Upper lobe of right lung (tissue), 1 donor: ENCODE measurements around the gene PLEKHG4. TPM values are rescaled to one million over a fixed set of nuclear protein-coding genes. Genes with fewer than 3 reads are reported as not detected.

Experiments used
- ATAC-seq: fragments of 200-7000 bp; cut with Tn5 transposase; one replicate; pipeline ENCODE4 v1.9.1; 2020; ENCODE audit warnings: mild to moderate bottlenecking, moderate library complexity
- DNase-seq: peaks from one replicate; pipeline ENCODE4 v3.0.0-alpha.2; 2020
- H3K27ac ChIP-seq: fragments of 200-600 bp; one replicate; pipeline ENCODE4 v1.8.0; 2022
- H3K27me3 ChIP-seq: fragments of 200-600 bp; one replicate; pipeline ENCODE4 v1.8.0; 2022; ENCODE audit warnings: mild to moderate bottlenecking
- H3K36me3 ChIP-seq: fragments of 200-600 bp; one replicate; pipeline ENCODE4 v1.8.0; 2022
- H3K4me1 ChIP-seq: fragments of 200-600 bp; one replicate; pipeline ENCODE4 v1.8.0; 2022
- H3K4me3 ChIP-seq: fragments of 200-600 bp; one replicate; pipeline ENCODE4 v1.8.0; 2022; ENCODE audit warnings: mild to moderate bottlenecking
- H3K9me3 ChIP-seq: fragments of 200-600 bp; one replicate; pipeline ENCODE4 v1.8.0; 2022
- CTCF ChIP-seq: fragments of 200-600 bp; IDR thresholded peaks from one replicate; pipeline ENCODE4 v1.8.0; 2022; ENCODE audit warnings: antibody characterized with exemption
- intact Hi-C: fragments of 100-400 bp; cut with DNase I; formaldehyde crosslinking; loops from one replicate; pipeline ENCODE4 v1.11.0; 2022
- total RNA-seq: library from RNA; stranded (reverse); fragmentation: NEBNext Ultra II Directional; extraction: Animal tissue kit (Norgen Biotek cat#: 25700); gene quantifications from one replicate; pipeline ENCODE4 v1.2.1, GENCODE V29; 2021
- donor health status: DM: no; HTN: yes; CAD: no; lungs with severe emphysema.

The PLEKHG4 gene
- total RNA-seq, 1 donor from 2014 or later, result 16.2 TPM

- no peak for TF ChIP-seq CTCF
- ATAC-seq, result no peak
- peaks cover 5% of the 10 kb centered on the region for H3K4me1 ChIP-seq
- H3K27ac ChIP-seq, result no peak overlapping the region
- H3K27me3 ChIP-seq, result peaks cover 5% of the 10 kb centered on the region
- H3K36me3 ChIP-seq, result no peaks in the 10 kb centered on the region
- H3K4me3 ChIP-seq, result no peak overlapping the region
- DNase-seq, result no peak
- intact Hi-C loops, result no loop called here
- no peaks in the 10 kb centered on the region for H3K9me3 ChIP-seq
Measured at GRCh38 chr16:67329901-67330300, 50.6 kb downstream of the PLEKHG4 start.

GRCh38 chr16:67333315-67333714 lies 54.0 kb downstream of the PLEKHG4 start:
- H3K9me3 ChIP-seq, result no peaks in the 10 kb centered on the region
- no peak overlapping the region for H3K4me3 ChIP-seq
- ATAC-seq (no peak), DNase-seq (no peak)
- H3K27me3 ChIP-seq, result no peaks in the 10 kb centered on the region
- H3K4me1 ChIP-seq, result no peaks in the 10 kb centered on the region
- no peak for TF ChIP-seq CTCF
- intact Hi-C loops, result no loop called here
- H3K36me3 ChIP-seq, result no peaks in the 10 kb centered on the region
- no peak overlapping the region for H3K27ac ChIP-seq

GRCh38 chr16:67336116-67336515 lies 56.8 kb downstream of the PLEKHG4 start:
- Histone ChIP-seq H3K9me3 (no peaks in the 10 kb centered on the region), H3K4me1 (no peaks in the 10 kb centered on the region), H3K36me3 (no peaks in the 10 kb centered on the region), H3K4me3 (no peak overlapping the region), H3K27ac (no peak overlapping the region), H3K27me3 (no peaks in the 10 kb centered on the region)
- intact Hi-C loops, result no loop called here
- no peak for TF ChIP-seq CTCF
- ATAC-seq (no peak), DNase-seq (no peak)

- Histone ChIP-seq H3K4me1 (no peaks in the 10 kb centered on the region), H3K36me3 (no peaks in the 10 kb centered on the region), H3K27ac (no peak overlapping the region), H3K27me3 (no peaks in the 10 kb centered on the region), H3K9me3 (no peaks in the 10 kb centered on the region), H3K4me3 (no peak overlapping the region)
- no peak for TF ChIP-seq CTCF
- ATAC-seq, result no peak
- intact Hi-C loops, result no loop called here
- no peak for DNase-seq
Measured at GRCh38 chr16:67336648-67337047, 57.3 kb downstream of the PLEKHG4 start.

Other genes starting within 250 kb of the PLEKHG4 start
- 16.4 TPM for gene PHAF1, start 169.6 kb upstream of the PLEKHG4 start, total RNA-seq
- 19.3 TPM for gene B3GNT9, start 128.5 kb upstream of the PLEKHG4 start, total RNA-seq
- 24.1 TPM for gene TRADD, start 119.6 kb upstream of the PLEKHG4 start, total RNA-seq
- gene FBXL8, start 119.6 kb upstream of the PLEKHG4 start, total RNA-seq, result 34.1 TPM
- 87.8 TPM for gene HSF4, start 114.8 kb upstream of the PLEKHG4 start, total RNA-seq
- gene NOL3, start 109.0 kb upstream of the PLEKHG4 start, total RNA-seq, result 59.7 TPM
- 28.4 TPM for gene MATCAP1, start 95.6 kb upstream of the PLEKHG4 start, total RNA-seq
- 17.1 TPM for gene EXOC3L1, start 89.4 kb upstream of the PLEKHG4 start, total RNA-seq
- gene E2F4, start 87.4 kb upstream of the PLEKHG4 start, total RNA-seq, result 68.2 TPM
- gene ELMO3, start 80.4 kb upstream of the PLEKHG4 start, total RNA-seq, result 17.5 TPM
- gene TMEM208, start 52.4 kb upstream of the PLEKHG4 start, total RNA-seq, result 39.3 TPM
- gene FHOD1, start 32.1 kb upstream of the PLEKHG4 start, total RNA-seq, result 94.9 TPM
- 2.4 TPM for gene SLC9A5, start 30.6 kb upstream of the PLEKHG4 start, total RNA-seq
- 1.4 TPM for gene KCTD19, start 47.2 kb downstream of the PLEKHG4 start, total RNA-seq
- 27.4 TPM for gene LRRC36, start 47.3 kb downstream of the PLEKHG4 start, total RNA-seq
- gene TPPP3, start 114.0 kb downstream of the PLEKHG4 start, total RNA-seq, result 29.7 TPM
- gene ZDHHC1, start 136.9 kb downstream of the PLEKHG4 start, total RNA-seq, result 11.1 TPM
- 2.2 TPM for gene HSD11B2, start 151.6 kb downstream of the PLEKHG4 start, total RNA-seq
- gene ATP6V0D1, start 201.6 kb downstream of the PLEKHG4 start, total RNA-seq, result 143 TPM
- gene AGRP, start 204.0 kb downstream of the PLEKHG4 start, total RNA-seq, result 4.9 TPM
- gene RIPOR1, start 249.3 kb downstream of the PLEKHG4 start, total RNA-seq, result 133 TPM